Caco-2 (cell line): ENCODE data around the gene ST8SIA1. TPM values are rescaled to one million over a fixed set of nuclear protein-coding genes. Genes with fewer than 3 reads are reported as not detected.

Experiments used
- BruUV-seq: library from RNA; stranded (reverse); fragments of 400-500 nt; replicated peaks from 2 replicates; lab custom pipeline; 2021; lab: Mats Ljungman, UMichigan
- CTCF ChIA-PET: fragments of 300-600 bp; sonication (Branson Sonifier 250); formaldehyde crosslinking; loops from one replicate; lab custom pipeline; 2022; ENCODE audit warnings: antibody characterized with exemption; lab: Charles Lee
- POLR2A ChIA-PET: fragments of 300-600 bp; sonication (Branson Sonifier 250); formaldehyde crosslinking; loops from one replicate; lab custom pipeline; 2022; ENCODE audit warnings: antibody characterized with exemption; lab: Charles Lee
- DNase-seq, 2 experiments: peaks; one replicate each; pipeline versions ENCODE4 v3.0.0 to v3.0.0-alpha.2; 2020 to 2022
- H3K27me3 ChIP-seq: replicated peaks from 2 replicates; pipeline ENCODE4 v1.6.0; 2011; ENCODE audit warnings: low read length; ENCODE audit not compliant: control insufficient read depth, insufficient read depth
- H3K36me3 ChIP-seq: 2 replicates; pipeline ENCODE4 v1.5.1; 2011; ENCODE audit warnings: low read length; ENCODE audit not compliant: control insufficient read depth, insufficient read depth
- H3K4me1 ChIP-seq: fragments of 250-450 bp; sonication (Bioruptor Pico); 2 replicates; pipeline ENCODE4 v1.5.1; 2020; ENCODE audit warnings: mild to moderate bottlenecking
- H3K4me3 ChIP-seq: 2 replicates; pipeline ENCODE4 v1.5.1; 2011; ENCODE audit warnings: low read depth, mild to moderate bottlenecking, control low read depth, low read length
- H3K9me3 ChIP-seq: fragments of 250-450 bp; sonication (Bioruptor Pico); 2 replicates; pipeline ENCODE4 v1.5.1; 2020; ENCODE audit warnings: mild to moderate bottlenecking, moderate library complexity
- H3K27ac Mint-ChIP-seq: one replicate; pipeline ENCODE4 v1.8.0; 2022; ENCODE audit warnings: mixed read lengths; ENCODE audit not compliant: unreplicated experiment
- H3K27me3 Mint-ChIP-seq: one replicate; pipeline ENCODE4 v1.8.0; 2022; ENCODE audit warnings: mixed read lengths; ENCODE audit not compliant: insufficient read depth, unreplicated experiment
- H3K36me3 Mint-ChIP-seq: one replicate; pipeline ENCODE4 v1.8.0; 2022; ENCODE audit warnings: mild to moderate bottlenecking, mixed read lengths; ENCODE audit not compliant: insufficient read depth, unreplicated experiment
- H3K4me1 Mint-ChIP-seq: one replicate; pipeline ENCODE4 v1.8.0; 2022; ENCODE audit warnings: low read depth, mixed read lengths; ENCODE audit not compliant: unreplicated experiment
- H3K4me3 Mint-ChIP-seq: one replicate; pipeline ENCODE4 v1.8.0; 2022; ENCODE audit warnings: mild to moderate bottlenecking, moderate library complexity, mixed read lengths; ENCODE audit not compliant: unreplicated experiment
- H3K9me3 Mint-ChIP-seq: one replicate; pipeline ENCODE4 v1.8.0; 2022; ENCODE audit warnings: mixed read lengths; ENCODE audit not compliant: unreplicated experiment
- intact Hi-C: fragments of 100-400 bp; cut with micrococcal nuclease; formaldehyde crosslinking; loops from one replicate; pipeline ENCODE4 v1.10.0; 2022; ENCODE audit not compliant: unreplicated experiment
- total RNA-seq: library from RNA; stranded (reverse); gene quantifications from 2 replicates; pipeline ENCODE4 v1.2.3, GENCODE V29; 2022
- TF ChIP-seq, protein P1 (sequence below), 2 experiments: fragments of 200-600 bp in 1 of 2; IDR thresholded peaks; 1 replicate in 1 of 2; 2 replicates in 1 of 2; pipeline versions ENCODE4 v1.5.1 to v1.8.0; 2011 to 2022; ENCODE audit warnings: antibody characterized with exemption in 1 of 2, control low read depth in 1 of 2, inconsistent platforms in 1 of 2, low read depth in 1 of 2, low read length in 1 of 2, mild to moderate bottlenecking in 1 of 2, moderate library complexity in 1 of 2; ENCODE audit not compliant: insufficient read depth in 1 of 2, severe bottlenecking in 1 of 2, unreplicated experiment in 1 of 2

ST8SIA1 gene
- total RNA-seq, 1 experiment from 2014 or later = not detected

DNA sequence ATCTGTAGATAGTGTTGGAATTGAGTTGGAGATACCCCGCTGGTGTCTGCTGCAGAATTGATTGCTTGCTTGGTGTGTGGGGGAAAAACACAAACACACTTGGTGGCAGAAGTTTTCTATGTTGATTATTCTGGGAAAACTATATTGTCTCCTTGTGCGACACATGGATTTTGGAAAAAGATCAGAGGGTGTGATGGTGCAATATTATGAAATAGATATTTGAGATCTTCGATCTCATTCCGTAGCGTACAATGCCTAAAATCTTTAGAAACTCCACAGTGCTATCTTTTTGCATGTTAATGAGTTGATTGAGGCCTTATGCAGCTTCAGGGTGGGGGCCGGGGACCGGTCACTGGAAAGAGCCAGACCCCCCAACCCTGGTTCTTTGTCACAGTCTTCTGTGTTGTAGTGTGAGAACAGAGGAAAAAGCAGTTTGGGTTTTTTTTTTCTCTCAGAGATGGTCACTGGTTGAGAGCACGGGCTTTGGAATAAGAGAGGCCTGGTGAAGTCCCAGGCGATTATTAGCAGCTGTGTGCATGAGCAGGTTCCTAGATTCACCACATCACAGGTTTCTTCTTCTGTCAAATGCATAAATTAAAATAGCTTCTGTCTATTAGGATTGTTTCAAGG, 88.2 kb downstream of the ST8SIA1 start:
- H3K27me3 ChIP-seq = no peaks in the 10 kb centered on the region
- no peak overlapping the region for H3K4me3 Mint-ChIP-seq
- no peaks in the 10 kb centered on the region for H3K9me3 ChIP-seq
- no peak overlapping the region for H3K4me3 ChIP-seq
- ChIA-PET POLR2A (no interaction called here), CTCF (no interaction called here)
- H3K4me1 ChIP-seq = no peaks in the 10 kb centered on the region
- DNase-seq = no peak
- no peaks in the 10 kb centered on the region for H3K36me3 ChIP-seq
- no peaks in the 10 kb centered on the region for H3K36me3 Mint-ChIP-seq
- intact Hi-C loops = no loop called here
- H3K4me1 Mint-ChIP-seq = no peaks in the 10 kb centered on the region
- peaks cover 10% of the 10 kb centered on the region for H3K27me3 Mint-ChIP-seq
- TF ChIP-seq, protein P1, sequence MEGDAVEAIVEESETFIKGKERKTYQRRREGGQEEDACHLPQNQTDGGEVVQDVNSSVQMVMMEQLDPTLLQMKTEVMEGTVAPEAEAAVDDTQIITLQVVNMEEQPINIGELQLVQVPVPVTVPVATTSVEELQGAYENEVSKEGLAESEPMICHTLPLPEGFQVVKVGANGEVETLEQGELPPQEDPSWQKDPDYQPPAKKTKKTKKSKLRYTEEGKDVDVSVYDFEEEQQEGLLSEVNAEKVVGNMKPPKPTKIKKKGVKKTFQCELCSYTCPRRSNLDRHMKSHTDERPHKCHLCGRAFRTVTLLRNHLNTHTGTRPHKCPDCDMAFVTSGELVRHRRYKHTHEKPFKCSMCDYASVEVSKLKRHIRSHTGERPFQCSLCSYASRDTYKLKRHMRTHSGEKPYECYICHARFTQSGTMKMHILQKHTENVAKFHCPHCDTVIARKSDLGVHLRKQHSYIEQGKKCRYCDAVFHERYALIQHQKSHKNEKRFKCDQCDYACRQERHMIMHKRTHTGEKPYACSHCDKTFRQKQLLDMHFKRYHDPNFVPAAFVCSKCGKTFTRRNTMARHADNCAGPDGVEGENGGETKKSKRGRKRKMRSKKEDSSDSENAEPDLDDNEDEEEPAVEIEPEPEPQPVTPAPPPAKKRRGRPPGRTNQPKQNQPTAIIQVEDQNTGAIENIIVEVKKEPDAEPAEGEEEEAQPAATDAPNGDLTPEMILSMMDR (IDR thresholded peaks at IDR 0.05; ENCODE audit: insufficient read depth in 1 of 2, low read depth in 1 of 2, low read length in 1 of 2, severe bottlenecking in 1 of 2, unreplicated experiment in 1 of 2) = no peak
- H3K27ac Mint-ChIP-seq = no peak overlapping the region
- H3K9me3 Mint-ChIP-seq = no peaks in the 10 kb centered on the region
- no TSS peak for BruUV-seq

DNA sequence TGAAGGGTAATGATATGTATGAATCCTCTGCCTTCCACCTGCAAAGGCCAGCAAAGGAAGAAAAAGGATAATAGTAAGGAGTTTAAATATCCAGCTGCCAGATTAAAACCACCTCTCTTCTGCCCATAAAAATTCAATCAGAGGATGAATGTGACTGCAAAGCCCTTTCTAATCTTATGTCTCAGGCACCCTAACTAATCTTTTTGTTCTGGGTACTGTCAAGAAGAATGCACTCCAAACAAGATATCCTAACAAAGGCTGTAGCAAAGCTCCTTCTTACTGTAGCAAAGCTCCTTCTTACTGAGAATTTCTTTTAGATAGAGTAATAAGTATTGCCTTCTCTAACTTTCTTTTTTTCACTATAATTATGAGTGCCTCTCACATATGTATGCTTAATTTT, 91.8 kb downstream of the ST8SIA1 start:
- no peak overlapping the region for H3K4me3 Mint-ChIP-seq
- ChIA-PET POLR2A (no interaction called here), CTCF (no interaction called here)
- no peak overlapping the region for H3K4me3 ChIP-seq
- no peaks in the 10 kb centered on the region for H3K4me1 ChIP-seq
- no peaks in the 10 kb centered on the region for H3K27me3 ChIP-seq
- intact Hi-C loops = no loop called here
- peaks cover 11% of the 10 kb centered on the region for H3K27me3 Mint-ChIP-seq
- TF ChIP-seq, protein P1 (IDR thresholded peaks at IDR 0.05; ENCODE audit: insufficient read depth in 1 of 2, low read depth in 1 of 2, low read length in 1 of 2, severe bottlenecking in 1 of 2, unreplicated experiment in 1 of 2) = no peak
- no peak for DNase-seq
- H3K9me3 Mint-ChIP-seq = peaks cover 11% of the 10 kb centered on the region
- H3K36me3 Mint-ChIP-seq = no peaks in the 10 kb centered on the region
- no peaks in the 10 kb centered on the region for H3K4me1 Mint-ChIP-seq
- H3K27ac Mint-ChIP-seq = no peak overlapping the region
- H3K9me3 ChIP-seq = no peaks in the 10 kb centered on the region; the same call in none of the 2 replicates
- BruUV-seq = no TSS peak
- H3K36me3 ChIP-seq = no peaks in the 10 kb centered on the region

DNA sequence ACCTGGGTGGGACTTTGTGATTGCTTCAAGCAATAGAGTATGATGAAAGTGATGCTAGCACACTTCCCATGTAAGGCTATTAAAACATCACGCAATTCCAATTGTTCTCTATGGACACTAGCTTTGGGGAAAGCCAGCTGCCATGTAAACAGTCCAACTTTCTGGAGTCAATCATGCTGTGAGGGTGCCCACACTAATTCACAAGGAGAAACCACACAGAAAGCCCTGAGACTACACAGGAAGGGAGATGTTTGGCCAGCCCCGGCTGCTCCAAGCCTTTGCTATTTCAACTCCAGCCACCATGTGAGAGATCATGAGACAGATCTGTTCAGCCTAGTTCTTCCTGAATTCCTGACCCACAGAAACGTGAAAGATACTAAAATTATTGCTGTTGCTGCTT, 96.3 kb downstream of the ST8SIA1 start:
- ChIA-PET POLR2A (no interaction called here), CTCF (no interaction called here)
- Mint-ChIP-seq H3K4me3 (no peak overlapping the region), H3K27ac (no peak overlapping the region), H3K27me3 (peaks cover 6% of the 10 kb centered on the region), H3K36me3 (no peaks in the 10 kb centered on the region), H3K4me1 (no peaks in the 10 kb centered on the region), H3K9me3 (peaks cover 11% of the 10 kb centered on the region)
- Histone ChIP-seq H3K4me3 (no peak overlapping the region), H3K36me3 (no peaks in the 10 kb centered on the region), H3K4me1 (no peaks in the 10 kb centered on the region), H3K27me3 (no peaks in the 10 kb centered on the region), H3K9me3 (no peaks in the 10 kb centered on the region; the same call in none of the 2 replicates)
- BruUV-seq = no TSS peak
- DNase-seq = no peak
- TF ChIP-seq, protein P1 (IDR thresholded peaks at IDR 0.05; ENCODE audit: insufficient read depth in 1 of 2, low read depth in 1 of 2, low read length in 1 of 2, severe bottlenecking in 1 of 2, unreplicated experiment in 1 of 2) = no peak
- intact Hi-C loops = no loop called here
